NT2/D1 (cell line): ENCODE results near the gene PTPRN2.

Experiments used
- SUZ12 ChIP-seq: IDR thresholded peaks from 2 replicates; pipeline ENCODE4 v1.6.1; 2011; ENCODE audit not compliant: insufficient read length, insufficient read depth; ENCODE audit errors: extremely low read depth
- YY1 ChIP-seq: IDR thresholded peaks from 2 replicates; pipeline ENCODE4 v1.6.1; 2011; ENCODE audit not compliant: insufficient read length, insufficient read depth
- ZNF274 ChIP-seq: IDR thresholded peaks from 2 replicates; pipeline ENCODE4 v1.6.1; 2011; ENCODE audit warnings: mild to moderate bottlenecking, low read depth, low read length

GRCh38 chr7:157593541-157593940 is 994.1 kb downstream of the PTPRN2 start:
- no peak for TF ChIP-seq YY1
- no peak for TF ChIP-seq SUZ12
- TF ChIP-seq ZNF274, result no peak
